ENCODE measurements around the gene TBL3.
"Not testable (repeated sequence)": the region's sequence is repeated elsewhere in the genome, so short reads cannot be mapped to it uniquely, and the experiment has no call there.

The TBL3 gene

GRCh38 chr16:1942810-1943726 is 28.8 kb upstream of the TBL3 start, which contains the start of gene MSRB1:
Gene MSRB1 (minus strand): TSS chr16:1943199. CDS start chr16:1943156, 43 bp downstream.
- peak; percentile 97 for DNase-seq (ENCODE audit: low read depth, low spot score)

GRCh38 chr16:1944612-1945199 is 27.1 kb upstream of the TBL3 start:
- DNase-seq (ENCODE audit: low read depth, low spot score), result no peak

- no peak for DNase-seq (ENCODE audit: low read depth, low spot score)
Observed at GRCh38 chr16:1945559-1946391, 26.1 kb upstream of the TBL3 start.

GRCh38 chr16:1946495-1947368 is 25.1 kb upstream of the TBL3 start:
- DNase-seq (ENCODE audit: low read depth, low spot score), result no peak

GRCh38 chr16:1947369-1947670 is 24.5 kb upstream of the TBL3 start:
- DNase-seq (ENCODE audit: low read depth, low spot score), result no peak

GRCh38 chr16:1949507-1949906 is 22.3 kb upstream of the TBL3 start:
- no peak for DNase-seq (ENCODE audit: low read depth, low spot score)

- no peak for DNase-seq (ENCODE audit: low read depth, low spot score)
Observed at GRCh38 chr16:1950047-1950446, 21.8 kb upstream of the TBL3 start.

- DNase-seq (ENCODE audit: low read depth, low spot score), result no peak
Observed at GRCh38 chr16:1950559-1950958, 21.3 kb upstream of the TBL3 start.

GRCh38 chr16:1953734-1954133 is 18.1 kb upstream of the TBL3 start:
- no peak for DNase-seq (ENCODE audit: low read depth, low spot score)

GRCh38 chr16:1957434-1958142 is 14.3 kb upstream of the TBL3 start:
- not testable (repeated sequence) for DNase-seq (ENCODE audit: low read depth, low spot score)

GRCh38 chr16:1958143-1958491 is 13.7 kb upstream of the TBL3 start:
- DNase-seq (ENCODE audit: low read depth, low spot score), result not testable (repeated sequence)

GRCh38 chr16:1958715-1959268 is 13.1 kb upstream of the TBL3 start:
- DNase-seq (ENCODE audit: low read depth, low spot score), result no peak

- DNase-seq (ENCODE audit: low read depth, low spot score), result peak; percentile 82
Observed at GRCh38 chr16:1959269-1960039, 12.4 kb upstream of the TBL3 start, which contains the start of gene NDUFB10. Gene NDUFB10 (plus strand): TSS chr16:1959538. CDS start chr16:1959625, 87 bp downstream.

GRCh38 chr16:1960665-1961630 is 10.9 kb upstream of the TBL3 start:
- DNase-seq (ENCODE audit: low read depth, low spot score), result no peak

GRCh38 chr16:1961651-1962067 is 10.2 kb upstream of the TBL3 start:
- DNase-seq (ENCODE audit: low read depth, low spot score), result no peak

GRCh38 chr16:1962161-1963153 is 9.4 kb upstream of the TBL3 start:
- DNase-seq (ENCODE audit: low read depth, low spot score), result not testable (repeated sequence)

Data from activated CD4-positive, CD25-positive, alpha-beta regulatory T cell treated with anti-CD3 and anti-CD28 coated beads, Interleukin-2, amount 50 U/mL, for 16 hours (primary cell).